Left lung (tissue), 10 donors: Measurements from ENCODE around the gene PKNOX2. TPM values are rescaled to one million over a fixed set of nuclear protein-coding genes. Genes with fewer than 3 reads are reported as not detected.

Experiments used
- ATAC-seq: fragments of 200-7000 bp; cut with Tn5 transposase; one replicate; pipeline ENCODE4 v1.9.1; 2020; ENCODE audit warnings: moderate library complexity
- DNase-seq, 4 donors: peaks; one replicate each; pipeline ENCODE4 v3.0.0-alpha.2; 2013 to 2020
- H3K27ac ChIP-seq, 2 donors: fragments of 200-600 bp; sonication (generic) in 1 of 2; one replicate each; pipeline versions ENCODE4 v1.5.0 to v1.8.0; 2020 to 2021
- H3K27me3 ChIP-seq, 2 donors: fragments of 200-600 bp; sonication (generic) in 1 of 2; one replicate each; pipeline versions ENCODE4 v1.5.0 to v1.8.0; 2020 to 2021
- H3K36me3 ChIP-seq, 2 donors: fragments of 200-600 bp; sonication (generic) in 1 of 2; one replicate each; pipeline versions ENCODE4 v1.5.0 to v1.8.0; 2020 to 2021
- H3K4me1 ChIP-seq, 2 donors: fragments of 200-600 bp; one replicate each; pipeline ENCODE4 v1.8.0; 2021
- H3K4me3 ChIP-seq, 2 donors: fragments of 200-600 bp; sonication (generic) in 1 of 2; one replicate each; pipeline versions ENCODE4 v1.5.0 to v1.8.0; 2020 to 2021; ENCODE audit warnings: mild to moderate bottlenecking in 1 of 2
- H3K9me3 ChIP-seq, 2 donors: fragments of 200-600 bp; sonication (generic) in 1 of 2; one replicate each; pipeline versions ENCODE4 v1.5.0 to v1.8.0; 2020 to 2021
- CTCF ChIP-seq, 2 donors: fragments of 200-600 bp; sonication (generic) in 1 of 2; IDR thresholded peaks; one replicate each; pipeline versions ENCODE4 v1.5.0 to v1.8.0; 2021; ENCODE audit warnings: antibody characterized with exemption in 2 of 2
- intact Hi-C, 2 donors: fragments of 100-400 bp; cut with DNase I; formaldehyde crosslinking; loops; one replicate each; pipeline versions ENCODE4 v1.11.2 to v1.14.2; 2022
- polyA plus RNA-seq, 6 donors: library from polyadenylated mRNA; unstranded; fragments of 120-200 nt; gene quantifications; one replicate each; pipeline ENCODE4 v1.2.1, GENCODE V29; 2013; ENCODE audit not compliant: insufficient read length in 6 of 6
- total RNA-seq, 2 donors: library from RNA; stranded (reverse); fragmentation: NEBNext Ultra II Directional; extraction: Animal tissue kit (Norgen Biotek cat#: 25700); gene quantifications; one replicate each; pipeline ENCODE4 v1.2.1, GENCODE V29; 2021
- donor health status: DM: no; HTN: yes; CAD: no.
- donor health status: DM: no; HTN: no; CAD: no.

PKNOX2 gene
- total and polyA plus RNA-seq, 8 donors, result 6.7 to 18.9 (median 16.7) TPM

GRCh38 chr11:125156346-125157117 is 8.0 kb upstream of the PKNOX2 start:
- H3K4me1 ChIP-seq, result no peaks in the 10 kb centered on the region
- intact Hi-C loops, result no loop called here
- ATAC-seq (no peak), DNase-seq (no peak)
- no peak overlapping the region for H3K4me3 ChIP-seq
- TF ChIP-seq CTCF (IDR thresholded peaks at IDR 0.05), result no peak
- no peaks in the 10 kb centered on the region for H3K27me3 ChIP-seq
- no peaks in the 10 kb centered on the region for H3K36me3 ChIP-seq
- no peak overlapping the region for H3K27ac ChIP-seq
- no peaks in the 10 kb centered on the region for H3K9me3 ChIP-seq

- intact Hi-C loops, result no loop called here
- no peak overlapping the region for H3K4me3 ChIP-seq
Measured at GRCh38 chr11:125157118-125157733, 7.3 kb upstream of the PKNOX2 start.

GRCh38 chr11:125157953-125158680 is 6.4 kb upstream of the PKNOX2 start:
- DNase-seq (no peak), ATAC-seq (no peak)
- H3K36me3 ChIP-seq, result no peaks in the 10 kb centered on the region
- H3K27me3 ChIP-seq, result peaks cover under 1 to 9% of the 10 kb centered on the region in 2 donors
- no peak for TF ChIP-seq CTCF (IDR thresholded peaks at IDR 0.05)
- no peak overlapping the region for H3K27ac ChIP-seq
- intact Hi-C loops, result no loop called here
- H3K4me1 ChIP-seq, result no peaks in the 10 kb centered on the region
- no peaks in the 10 kb centered on the region for H3K9me3 ChIP-seq
- H3K4me3 ChIP-seq, result no peak overlapping the region

More at GRCh38 chr11:125157118-125157733, 7.3 kb upstream of the PKNOX2 start:
- Histone ChIP-seq H3K9me3 (no peaks in the 10 kb centered on the region), H3K27ac (no peak overlapping the region), H3K27me3 (no peaks in the 10 kb centered on the region), H3K4me1 (no peaks in the 10 kb centered on the region), H3K36me3 (no peaks in the 10 kb centered on the region)
- no peak for DNase-seq
- ATAC-seq, result no peak
- TF ChIP-seq CTCF (IDR thresholded peaks at IDR 0.05), result no peak

GRCh38 chr11:125162743-125163142 is 1.8 kb upstream of the PKNOX2 start:
- intact Hi-C loops, result no loop called here

More at GRCh38 chr11:125162743-125163142, 1.8 kb upstream of the PKNOX2 start:
- Histone ChIP-seq H3K4me1 (peaks cover 0 to 18% of the 10 kb centered on the region in 2 donors), H3K36me3 (no peaks in the 10 kb centered on the region), H3K4me3 (no peak overlapping the region), H3K27me3 (peaks cover 25 to 55% of the 10 kb centered on the region in 2 donors), H3K27ac (no peak overlapping the region), H3K9me3 (no peaks in the 10 kb centered on the region)
- TF ChIP-seq CTCF (IDR thresholded peaks at IDR 0.05), result no peak
- no peak for DNase-seq
- no peak for ATAC-seq
